Measurements from ENCODE around the gene NBL1.

The NBL1 gene

GRCh38 chr1:19684677-19685076, 40.6 kb downstream of the NBL1 start:
- in situ Hi-C loops (cut with MboI; ENCODE audit: low sequenced_read_pairs, unreplicated experiment) = no loop called here
- no peak for TF ChIP-seq CTCF (IDR thresholded peaks at IDR 0.05; ENCODE audit: borderline replicate concordance, control extremely low read depth, extremely low read depth, insufficient read depth, missing control alignments)
- no peak for DNase-seq (ENCODE audit: low spot score)

- no peak for DNase-seq (ENCODE audit: low spot score)
- no peak for TF ChIP-seq CTCF (IDR thresholded peaks at IDR 0.05; ENCODE audit: borderline replicate concordance, control extremely low read depth, extremely low read depth, insufficient read depth, missing control alignments)
- in situ Hi-C loops (cut with MboI; ENCODE audit: low sequenced_read_pairs, unreplicated experiment) = no loop called here
Observed at GRCh38 chr1:19685994-19686393, 41.9 kb downstream of the NBL1 start.

GRCh38 chr1:19687414-19687813, 43.3 kb downstream of the NBL1 start:
- no peak for TF ChIP-seq CTCF (IDR thresholded peaks at IDR 0.05; ENCODE audit: borderline replicate concordance, control extremely low read depth, extremely low read depth, insufficient read depth, missing control alignments)
- in situ Hi-C loops (cut with MboI; ENCODE audit: low sequenced_read_pairs, unreplicated experiment) = no loop called here
- DNase-seq (ENCODE audit: low spot score) = no peak

- no peak for TF ChIP-seq CTCF (IDR thresholded peaks at IDR 0.05; ENCODE audit: borderline replicate concordance, control extremely low read depth, extremely low read depth, insufficient read depth, missing control alignments)
- in situ Hi-C loops (cut with MboI; ENCODE audit: low sequenced_read_pairs, unreplicated experiment) = no loop called here
Observed at GRCh38 chr1:19688041-19688842, 44.1 kb downstream of the NBL1 start.

GRCh38 chr1:19689085-19689757, 45.1 kb downstream of the NBL1 start:
- no peak for TF ChIP-seq CTCF (IDR thresholded peaks at IDR 0.05; ENCODE audit: borderline replicate concordance, control extremely low read depth, extremely low read depth, insufficient read depth, missing control alignments)
- in situ Hi-C loops (cut with MboI; ENCODE audit: low sequenced_read_pairs, unreplicated experiment) = no loop called here
- no peak for DNase-seq (ENCODE audit: low spot score)

More at GRCh38 chr1:19688041-19688842, 44.1 kb downstream of the NBL1 start:
- no peak for DNase-seq (ENCODE audit: low spot score)

- DNase-seq (ENCODE audit: low spot score) = no peak
- no peak for TF ChIP-seq CTCF (IDR thresholded peaks at IDR 0.05; ENCODE audit: borderline replicate concordance, control extremely low read depth, extremely low read depth, insufficient read depth, missing control alignments)
- in situ Hi-C loops (cut with MboI; ENCODE audit: low sequenced_read_pairs, unreplicated experiment) = no loop called here
Observed at GRCh38 chr1:19689856-19690255, 45.7 kb downstream of the NBL1 start.

Measured in GM13976 (cell line).